Measurements from ENCODE around the gene LYL1. TPM values are rescaled to one million over a fixed set of nuclear protein-coding genes. Genes with fewer than 3 reads are reported as not detected.
A peak's percentile ranks its signal among the peaks of the same experiment; 100 is the strongest.

Gene LYL1
- total RNA-seq, 1 experiment from 2014 or later = 1.7 TPM

- Histone ChIP-seq H3K27me3 (ENCODE audit: control insufficient read depth, insufficient read depth, low read length) (peaks cover 68% of the 10 kb centered on the region), H3K36me3 (replicated peaks; ENCODE audit: control insufficient read depth, insufficient read depth, low read length) (no peaks in the 10 kb centered on the region; the same call in 1 of the 2 replicates), H3K4me3 (ENCODE audit: insufficient read depth, low read depth, low read length) (peak overlapping the region; percentile 50)
- peak; percentile 92 for DNase-seq
These were observed 7.3 kb downstream of the LYL1 start for GRCh38 chr19:13095393-13095784.

DNA sequence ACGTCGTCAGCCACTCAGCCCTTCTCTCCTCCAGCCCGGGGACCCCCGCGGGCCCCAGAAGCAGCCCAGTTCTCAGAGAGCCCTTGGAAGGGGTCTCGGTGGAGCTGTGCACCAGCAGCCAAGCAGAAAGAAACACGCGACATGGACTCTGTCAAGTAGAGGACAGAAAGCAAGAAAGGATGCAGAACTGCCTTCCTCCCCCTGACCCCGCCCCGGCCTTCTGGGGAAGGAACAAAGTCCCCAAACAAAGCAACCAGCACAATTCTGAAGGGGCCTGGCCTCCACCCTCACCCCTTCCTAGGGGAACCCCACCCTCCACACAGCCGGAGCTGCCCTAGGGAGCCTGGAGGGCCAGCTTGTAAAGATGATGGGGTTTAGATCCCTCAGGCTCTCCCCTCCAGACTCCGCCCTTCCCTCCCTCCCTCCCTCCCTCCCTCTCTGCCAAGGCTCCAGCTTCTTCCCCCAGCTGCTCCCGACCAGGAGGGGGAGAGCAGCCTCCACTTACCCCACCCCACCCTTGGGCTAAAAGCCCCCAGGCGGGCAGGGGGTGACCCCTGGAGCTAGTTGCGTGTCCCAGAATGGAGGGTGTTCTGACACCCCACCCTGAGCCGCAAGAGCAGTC lies 7.8 kb downstream of the LYL1 start:
- H3K4me3 ChIP-seq (ENCODE audit: insufficient read depth, low read depth, low read length) = peak overlapping the region; percentile 50
- peaks cover 63% of the 10 kb centered on the region for H3K27me3 ChIP-seq (ENCODE audit: control insufficient read depth, insufficient read depth, low read length)
- DNase-seq = peak; percentile 94
- H3K36me3 ChIP-seq (replicated peaks; ENCODE audit: control insufficient read depth, insufficient read depth, low read length) = no peaks in the 10 kb centered on the region

DNA sequence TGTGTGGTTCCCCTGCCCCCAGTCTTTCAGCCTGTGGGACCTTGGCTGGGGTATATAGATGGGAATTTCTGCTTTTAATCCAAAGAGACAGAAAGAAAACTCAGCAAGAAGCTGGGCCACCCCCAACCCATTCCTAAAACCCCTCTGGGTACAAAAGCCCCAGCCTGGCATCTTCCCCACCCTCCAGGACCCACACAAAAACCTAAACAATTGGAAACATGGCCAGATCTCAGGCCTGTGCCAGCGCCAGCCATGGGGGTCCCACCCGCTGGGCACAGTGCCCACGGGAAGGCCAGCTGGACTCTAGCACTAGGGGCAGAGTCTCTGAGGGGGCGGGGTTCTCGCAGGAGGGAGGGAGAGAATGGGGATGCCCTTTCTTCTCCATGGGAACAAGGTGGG lies 8.6 kb downstream of the LYL1 start:
- no peak for DNase-seq
- no peak overlapping the region for H3K4me3 ChIP-seq (ENCODE audit: insufficient read depth, low read depth, low read length)
- peaks cover 56% of the 10 kb centered on the region for H3K27me3 ChIP-seq (ENCODE audit: control insufficient read depth, insufficient read depth, low read length)
- no peaks in the 10 kb centered on the region for H3K36me3 ChIP-seq (replicated peaks; ENCODE audit: control insufficient read depth, insufficient read depth, low read length)

- peak; percentile 96 for DNase-seq
- no peaks in the 10 kb centered on the region for H3K36me3 ChIP-seq (replicated peaks; ENCODE audit: control insufficient read depth, insufficient read depth, low read length)
- no peak overlapping the region for H3K4me3 ChIP-seq (ENCODE audit: insufficient read depth, low read depth, low read length)
- peaks cover 50% of the 10 kb centered on the region for H3K27me3 ChIP-seq (ENCODE audit: control insufficient read depth, insufficient read depth, low read length)
These were observed 9.1 kb downstream of the LYL1 start for GRCh38 chr19:13093407-13094105.

DNA sequence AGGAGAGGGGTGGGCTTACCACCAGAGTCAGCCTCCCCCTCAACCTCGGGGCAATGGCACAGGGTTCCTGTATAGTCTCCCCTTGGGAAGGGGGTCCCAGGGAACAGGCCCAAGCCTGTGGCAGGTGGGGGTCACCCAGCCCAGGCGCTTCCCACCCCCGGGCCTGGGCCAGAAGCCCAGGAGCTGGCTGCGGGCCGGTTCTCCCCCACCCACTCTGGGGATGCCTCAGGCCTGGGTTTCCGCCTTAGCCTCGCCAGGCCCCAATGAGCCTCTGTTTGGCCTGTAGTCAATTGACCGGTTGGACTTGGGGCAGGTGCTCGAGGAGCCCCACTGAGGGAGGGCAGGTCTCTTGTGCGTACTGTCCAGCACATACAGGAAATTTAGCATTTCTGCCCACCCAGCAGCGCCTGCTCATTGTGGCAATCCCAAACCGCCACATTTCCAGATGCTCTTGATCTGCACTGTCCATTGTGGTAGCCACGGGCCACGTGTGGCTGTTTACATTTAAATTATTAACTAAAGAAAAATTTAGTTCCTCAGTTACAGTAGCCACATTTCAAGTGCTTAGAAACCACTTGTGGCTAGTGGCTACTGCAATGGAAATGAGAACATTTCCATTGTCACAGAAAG lies 9.9 kb downstream of the LYL1 start:
- Histone ChIP-seq H3K27me3 (ENCODE audit: control insufficient read depth, insufficient read depth, low read length) (peaks cover 42% of the 10 kb centered on the region), H3K36me3 (replicated peaks; ENCODE audit: control insufficient read depth, insufficient read depth, low read length) (no peaks in the 10 kb centered on the region), H3K4me3 (ENCODE audit: insufficient read depth, low read depth, low read length) (no peak overlapping the region)
- no peak for DNase-seq

- no peaks in the 10 kb centered on the region for H3K36me3 ChIP-seq (replicated peaks; ENCODE audit: control insufficient read depth, insufficient read depth, low read length)
- no peak overlapping the region for H3K4me3 ChIP-seq (ENCODE audit: insufficient read depth, low read depth, low read length)
- no peak for DNase-seq
- H3K27me3 ChIP-seq (ENCODE audit: control insufficient read depth, insufficient read depth, low read length) = peaks cover 37% of the 10 kb centered on the region
These were observed 10.5 kb downstream of the LYL1 start for GRCh38 chr19:13092158-13092543.

DNA sequence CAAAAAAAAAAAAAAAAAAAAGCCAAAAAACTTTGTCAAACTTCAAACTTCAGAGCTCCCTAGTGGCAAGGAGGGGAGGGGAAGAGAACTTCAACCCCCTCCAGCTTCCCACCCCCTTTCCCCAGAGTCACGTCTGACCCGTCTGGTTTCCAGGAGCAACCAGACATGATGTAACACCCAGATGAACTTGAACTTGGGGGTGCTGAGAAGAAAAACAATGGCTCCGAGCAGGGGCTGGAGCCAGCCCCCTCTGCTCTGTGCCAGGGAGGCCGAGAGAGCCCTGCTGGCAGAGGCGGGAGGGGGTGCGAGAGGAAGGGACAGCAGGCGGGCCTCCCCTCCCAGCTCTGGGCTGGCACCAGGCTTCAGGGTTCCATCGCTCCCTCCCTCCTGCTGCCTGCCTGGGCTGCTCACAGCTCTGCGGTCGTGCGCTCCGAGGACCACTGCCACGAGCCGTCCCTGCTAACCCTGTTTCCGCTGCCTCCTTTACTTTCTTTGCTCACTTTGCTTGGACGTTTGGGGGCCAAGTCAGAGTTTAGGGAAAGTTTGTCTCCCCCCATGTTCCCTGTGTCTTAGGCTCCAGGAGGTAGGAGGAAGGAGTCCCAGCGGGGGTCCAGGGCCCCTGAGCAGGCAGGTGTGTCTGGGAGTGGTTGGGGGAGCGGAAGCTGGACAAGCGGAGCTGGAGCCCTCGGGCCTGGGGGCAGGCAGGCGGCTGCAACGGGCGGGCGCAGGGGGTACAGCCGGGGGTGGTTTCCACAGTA lies 11.1 kb downstream of the LYL1 start:
- Histone ChIP-seq H3K4me3 (ENCODE audit: insufficient read depth, low read depth, low read length) (no peak overlapping the region; the same call in 1 of the 2 replicates), H3K27me3 (ENCODE audit: control insufficient read depth, insufficient read depth, low read length) (peaks cover 33% of the 10 kb centered on the region)

DNA sequence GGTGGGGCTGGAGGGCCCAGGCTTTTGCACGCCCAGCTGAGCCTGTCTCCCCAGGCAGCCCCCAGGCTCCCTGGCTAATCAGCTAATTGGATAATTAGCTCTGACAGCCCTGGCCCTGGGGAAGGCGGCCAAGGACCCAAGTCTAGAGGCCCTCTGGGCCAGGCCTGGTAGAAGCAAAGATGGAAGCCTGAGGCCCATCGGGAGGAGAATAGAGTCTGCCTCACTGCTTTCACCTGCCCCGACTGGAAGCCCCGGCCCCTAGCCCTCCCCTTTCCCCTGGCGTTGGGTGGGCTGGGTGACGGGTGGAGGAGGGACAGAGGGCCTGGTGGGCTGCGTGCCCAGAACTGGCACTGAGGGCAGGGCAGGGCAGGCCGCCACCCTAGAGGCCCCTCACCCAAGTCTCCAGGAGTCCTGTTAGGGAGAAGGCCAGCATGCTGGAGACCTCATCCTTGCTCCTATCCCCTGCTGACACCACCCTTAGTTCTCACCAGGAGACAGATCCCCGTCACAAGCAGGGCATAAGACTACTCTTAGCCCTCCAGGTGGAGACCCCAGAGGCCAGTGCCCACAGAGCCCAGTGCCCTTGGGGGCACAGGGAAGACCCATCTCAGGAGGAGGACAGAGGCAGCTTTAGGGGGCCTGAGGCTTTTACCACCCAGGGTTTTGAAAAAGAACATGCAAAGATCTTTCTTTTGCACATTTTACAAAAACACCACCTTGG lies 12.0 kb downstream of the LYL1 start:
- DNase-seq = no peak
- Histone ChIP-seq H3K36me3 (replicated peaks; ENCODE audit: control insufficient read depth, insufficient read depth, low read length) (no peaks in the 10 kb centered on the region), H3K4me3 (ENCODE audit: insufficient read depth, low read depth, low read length) (no peak overlapping the region), H3K27me3 (ENCODE audit: control insufficient read depth, insufficient read depth, low read length) (peaks cover 26% of the 10 kb centered on the region)

More for the DNA sequence above, 11.1 kb downstream of the LYL1 start:
- no peaks in the 10 kb centered on the region for H3K36me3 ChIP-seq (replicated peaks; ENCODE audit: control insufficient read depth, insufficient read depth, low read length)
- DNase-seq = peak; percentile 86

DNA sequence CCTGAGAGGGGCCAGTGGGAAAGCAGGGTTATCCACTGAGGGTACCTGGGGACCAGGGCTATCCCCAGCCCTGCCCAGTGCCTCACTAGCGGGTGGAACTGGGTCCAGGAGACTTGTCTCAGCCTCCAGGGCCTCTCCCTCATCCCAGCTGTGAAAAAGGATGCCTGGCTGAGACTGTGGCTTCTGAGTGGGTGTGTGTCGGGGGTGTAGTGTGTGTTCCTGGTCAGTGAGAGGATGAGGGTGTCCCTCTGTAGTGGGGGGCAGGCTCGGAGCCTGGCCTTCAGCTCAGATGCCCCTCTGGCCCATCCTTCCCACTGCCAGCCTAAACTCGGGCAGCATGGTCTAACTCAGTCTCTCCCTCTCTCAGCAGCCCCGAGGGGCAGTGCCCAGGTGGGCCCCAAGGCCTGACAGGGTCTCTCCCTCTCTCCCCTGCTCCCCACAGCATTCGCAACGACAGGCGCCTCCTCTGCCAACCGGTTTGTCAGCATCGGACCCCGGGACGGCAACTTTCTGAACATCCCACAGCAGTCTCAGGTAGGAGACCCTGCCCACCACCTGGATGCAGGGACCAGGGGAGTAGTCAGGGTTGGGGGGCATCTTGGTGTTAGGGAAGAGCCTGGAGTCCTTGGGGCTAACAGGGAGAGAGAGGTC lies 12.7 kb downstream of the LYL1 start:
- Histone ChIP-seq H3K36me3 (replicated peaks; ENCODE audit: control insufficient read depth, insufficient read depth, low read length) (no peaks in the 10 kb centered on the region), H3K27me3 (ENCODE audit: control insufficient read depth, insufficient read depth, low read length) (peaks cover 20% of the 10 kb centered on the region), H3K4me3 (ENCODE audit: insufficient read depth, low read depth, low read length) (no peak overlapping the region)
- DNase-seq = no peak

DNA sequence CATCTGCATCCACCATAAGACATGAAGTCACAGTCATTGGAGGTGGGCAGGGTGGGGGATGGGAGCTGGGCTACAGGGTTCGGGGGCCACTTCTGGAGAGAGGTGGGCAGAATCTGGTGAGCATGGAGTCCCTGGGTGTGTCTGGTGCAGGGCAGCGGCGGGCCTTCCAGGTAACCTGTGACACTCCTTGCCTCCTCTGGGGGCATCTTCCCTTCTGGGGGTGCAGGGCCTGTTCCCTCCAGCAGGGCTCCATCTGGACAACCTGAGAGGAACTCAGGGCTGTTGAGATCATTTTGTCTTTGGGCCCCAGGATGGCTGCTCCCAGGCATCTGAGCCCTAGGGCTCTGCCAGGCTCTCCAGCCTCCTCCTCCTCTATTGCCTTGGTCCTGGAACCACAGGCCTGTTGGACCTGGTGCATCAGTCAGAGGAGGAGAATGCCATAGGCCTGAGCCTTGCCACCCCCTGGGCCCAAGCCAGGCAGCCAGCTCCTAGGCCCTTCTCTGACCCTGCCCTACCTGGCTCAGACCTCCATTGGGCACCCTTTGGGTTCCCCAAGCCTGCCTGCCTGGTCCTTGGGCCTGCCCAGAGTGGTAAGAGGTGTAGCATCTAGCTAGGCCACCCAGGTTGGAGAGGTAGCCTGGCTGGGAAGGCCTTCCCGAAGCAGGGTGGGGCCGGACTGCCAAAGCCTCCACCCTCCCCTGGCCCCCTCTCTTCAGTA lies 13.4 kb downstream of the LYL1 start:
- Histone ChIP-seq H3K4me3 (ENCODE audit: insufficient read depth, low read depth, low read length) (no peak overlapping the region), H3K36me3 (replicated peaks; ENCODE audit: control insufficient read depth, insufficient read depth, low read length) (no peaks in the 10 kb centered on the region), H3K27me3 (ENCODE audit: control insufficient read depth, insufficient read depth, low read length) (peaks cover 14% of the 10 kb centered on the region)
- peak; percentile 94 for DNase-seq

GRCh38 chr19:13087795-13088537 lies 14.7 kb downstream of the LYL1 start:
- no peaks in the 10 kb centered on the region for H3K36me3 ChIP-seq (replicated peaks; ENCODE audit: control insufficient read depth, insufficient read depth, low read length)
- H3K27me3 ChIP-seq (ENCODE audit: control insufficient read depth, insufficient read depth, low read length) = peaks cover 9% of the 10 kb centered on the region
- H3K4me3 ChIP-seq (ENCODE audit: insufficient read depth, low read depth, low read length) = no peak overlapping the region
- no peak for DNase-seq

GRCh38 chr19:13087295-13087694 lies 15.4 kb downstream of the LYL1 start:
- no peaks in the 10 kb centered on the region for H3K36me3 ChIP-seq (replicated peaks; ENCODE audit: control insufficient read depth, insufficient read depth, low read length)
- H3K27me3 ChIP-seq (ENCODE audit: control insufficient read depth, insufficient read depth, low read length) = peaks cover 8% of the 10 kb centered on the region
- DNase-seq = no peak
- H3K4me3 ChIP-seq (ENCODE audit: insufficient read depth, low read depth, low read length) = no peak overlapping the region

DNA sequence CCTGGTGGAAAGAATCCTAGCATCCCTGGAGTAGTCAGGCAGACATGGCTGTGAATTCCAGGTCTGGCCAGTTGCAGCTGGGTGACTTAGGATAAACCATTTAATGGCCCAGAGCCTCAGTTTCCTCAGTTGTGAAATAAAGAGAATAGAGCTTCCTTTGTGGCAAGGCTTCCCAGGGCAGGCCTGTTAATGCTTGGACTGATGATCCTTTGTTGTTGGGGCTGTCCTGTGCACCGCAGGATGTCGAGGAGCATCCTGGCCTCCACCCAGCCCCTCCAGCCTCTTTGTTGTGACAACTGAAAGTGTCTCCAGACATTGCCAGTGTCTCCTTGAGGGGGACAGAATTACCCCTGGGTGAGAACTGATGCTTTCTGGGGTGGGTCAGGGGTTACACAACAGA lies 16.3 kb downstream of the LYL1 start:
- no peak for DNase-seq
- Histone ChIP-seq H3K36me3 (replicated peaks; ENCODE audit: control insufficient read depth, insufficient read depth, low read length) (no peaks in the 10 kb centered on the region), H3K27me3 (ENCODE audit: control insufficient read depth, insufficient read depth, low read length) (peaks cover 2% of the 10 kb centered on the region)

More for the DNA sequence above, 16.3 kb downstream of the LYL1 start:
- H3K4me3 ChIP-seq (ENCODE audit: insufficient read depth, low read depth, low read length) = no peak overlapping the region
